ENCODE data around the gene SLC25A30.
A peak's percentile ranks its signal among the peaks of the same experiment; 100 is the strongest.
"Not testable (repeated sequence)": the region's sequence is repeated elsewhere in the genome, so short reads cannot be mapped to it uniquely, and the experiment has no call there.

SLC25A30 gene

GRCh38 chr13:45364876-45365557 lies 53.2 kb downstream of the SLC25A30 start:
- no peak for DNase-seq

GRCh38 chr13:45362939-45363338 lies 55.2 kb downstream of the SLC25A30 start:
- no peak for DNase-seq

DNA sequence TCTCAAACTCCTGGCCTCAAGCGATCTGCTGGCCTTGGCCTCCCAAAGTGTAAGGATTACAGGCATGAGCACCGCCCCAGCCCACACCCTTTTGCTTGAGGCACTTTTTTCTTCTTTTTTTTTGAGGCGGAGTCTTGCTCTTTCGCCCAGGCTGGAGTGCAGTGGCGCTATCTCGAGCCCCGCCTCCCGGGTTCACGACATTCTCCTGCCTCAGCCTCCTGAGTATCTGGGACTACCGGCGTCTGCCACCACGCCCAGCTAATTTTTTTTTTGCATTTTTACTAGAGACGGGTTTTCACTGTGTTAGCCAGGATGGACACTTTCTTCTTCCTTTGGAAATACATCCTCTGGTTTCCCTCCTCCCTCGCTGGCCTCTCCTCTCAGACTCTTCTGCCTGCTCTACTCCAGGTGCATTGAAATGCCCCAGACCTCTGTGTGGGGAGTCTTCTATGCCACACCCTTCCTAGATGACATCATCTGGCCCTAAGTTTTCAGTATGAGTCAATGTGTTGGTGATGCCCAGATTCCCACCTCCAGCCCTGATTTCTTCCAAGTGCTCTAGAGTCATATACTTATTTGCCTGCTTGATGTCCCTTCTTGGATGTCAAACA lies 56.5 kb downstream of the SLC25A30 start:
- DNase-seq: no peak

- peak; percentile 96 for DNase-seq
Observed at GRCh38 chr13:45356966-45357672, 61.1 kb downstream of the SLC25A30 start.

DNA sequence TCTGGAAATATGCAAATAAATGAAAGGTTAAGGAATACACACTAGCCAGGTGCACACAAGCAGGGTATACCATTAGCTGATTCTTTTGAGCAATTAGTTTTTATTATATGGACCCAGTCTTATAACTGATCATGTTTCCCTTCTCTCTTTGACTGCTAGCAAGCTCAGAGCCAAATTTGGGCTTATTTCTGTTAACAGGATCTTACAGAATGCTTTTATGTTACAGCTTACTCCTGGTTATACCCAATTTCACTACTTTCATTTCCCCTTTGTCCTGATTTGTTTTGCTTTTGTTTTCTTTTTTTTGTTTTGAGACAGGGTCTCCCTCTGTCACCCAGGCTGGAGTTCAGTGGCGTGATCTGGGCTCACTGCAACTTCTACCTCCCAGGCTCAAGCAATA lies 64.3 kb downstream of the SLC25A30 start:
- no peak for DNase-seq

GRCh38 chr13:45352031-45352430 lies 66.1 kb downstream of the SLC25A30 start:
- no peak for DNase-seq

DNA sequence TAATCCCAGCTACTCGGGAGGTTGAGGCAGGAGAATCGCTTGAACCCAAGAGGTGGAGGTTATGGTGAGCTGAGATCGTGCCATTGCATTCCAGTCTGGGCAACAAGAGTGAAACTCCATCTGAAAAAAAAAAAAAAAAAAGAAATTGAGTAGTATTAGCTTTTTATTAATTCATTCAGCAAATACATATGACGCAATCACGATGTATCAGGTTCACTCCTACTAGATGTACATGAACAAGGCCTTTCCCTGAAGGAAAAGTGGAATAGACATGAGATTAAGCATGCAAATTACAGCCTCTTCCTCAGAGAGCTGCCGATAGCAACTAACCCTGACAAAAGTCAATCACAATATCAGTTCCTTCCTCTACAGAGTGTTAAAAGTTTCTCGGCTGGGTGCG lies 68.0 kb downstream of the SLC25A30 start:
- DNase-seq: no peak

DNA sequence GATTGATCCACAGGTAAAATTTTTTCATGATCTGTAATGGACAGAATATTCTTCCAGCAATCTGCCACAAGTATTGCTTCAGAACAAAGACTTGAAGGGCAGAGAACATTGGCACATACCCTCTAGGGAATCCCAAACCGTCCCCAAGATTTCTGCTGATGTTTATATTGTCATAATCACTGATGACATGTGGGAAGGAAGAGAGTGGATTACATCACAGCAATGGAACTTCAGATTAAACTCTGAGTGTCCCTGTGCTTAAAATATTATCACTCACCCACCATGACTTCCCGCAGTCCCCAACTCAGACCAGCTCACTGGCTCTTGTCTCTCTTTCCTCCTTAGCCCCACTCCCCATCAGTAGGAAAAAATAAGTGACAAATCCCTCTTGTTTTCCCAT lies 68.7 kb downstream of the SLC25A30 start:
- peak; percentile 76 for DNase-seq

DNA sequence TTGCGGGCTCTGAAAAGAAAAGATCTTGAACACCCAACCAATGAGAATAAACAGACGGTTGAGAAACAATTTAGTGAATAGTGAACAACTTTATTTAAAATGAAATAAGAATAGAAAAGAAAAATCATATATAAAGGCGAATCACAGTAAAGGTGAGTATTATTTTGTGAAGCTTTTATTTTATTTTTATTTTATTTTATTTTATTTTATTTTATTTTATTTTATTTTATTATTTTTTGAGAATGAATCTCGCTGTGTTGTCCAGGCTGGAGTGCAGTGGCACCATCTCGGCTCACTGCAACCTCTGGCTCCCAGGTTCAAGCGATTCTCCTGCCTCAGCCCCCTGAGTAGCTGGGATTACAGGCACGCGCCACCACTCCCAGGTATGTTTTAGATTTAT lies 74.1 kb downstream of the SLC25A30 start:
- not testable (repeated sequence) for DNase-seq

Data from GF-D8 (cell line).